Transverse colon (tissue), 4 donors: ENCODE results near the gene CETN1.

Experiments used
- CTCF ChIP-seq, 5 experiments: fragments of 200-600 bp in 3 of 5; fragments of 450-650 bp in 2 of 5; sonication (generic) in 3 of 5; IDR thresholded peaks; 1 replicate in 2 of 5; 2 replicates in 3 of 5; pipeline ENCODE4 v1.5.1; 2016 to 2017; ENCODE audit warnings: antibody characterized with exemption in 5 of 5, inconsistent platforms in 3 of 5, mild to moderate bottlenecking in 2 of 5, moderate library complexity in 1 of 5
- EP300 ChIP-seq: sonication (generic); formaldehyde crosslinking; IDR thresholded peaks from one replicate; pipeline ENCODE4 v1.6.1; 2017; ENCODE audit warnings: antibody characterized with exemption, low read depth
- POLR2A ChIP-seq: fragments of 450-650 bp; IDR thresholded peaks from one replicate; pipeline ENCODE4 v1.6.1; 2016; ENCODE audit warnings: antibody characterized with exemption, mild to moderate bottlenecking, moderate library complexity
- POLR2AphosphoS5 ChIP-seq, 3 donors: sonication (generic); formaldehyde crosslinking; IDR thresholded peaks; one replicate each; pipeline ENCODE4 v1.6.1; 2016; ENCODE audit warnings: antibody characterized with exemption in 3 of 3

GRCh38 chr18:532632-533031, 47.5 kb upstream of the CETN1 start:
- no peak for TF ChIP-seq CTCF (IDR thresholded peaks at IDR 0.05)
- no peak for TF ChIP-seq POLR2AphosphoS5 (IDR thresholded peaks at IDR 0.05)
- no peak for TF ChIP-seq POLR2A
- no peak for TF ChIP-seq EP300
